ENCODE data around the gene GPI. TPM values are rescaled to one million over a fixed set of nuclear protein-coding genes. Genes with fewer than 3 reads are reported as not detected.
A peak's percentile ranks its signal among the peaks of the same experiment; 100 is the strongest.

The GPI gene
- total and polyA plus RNA-seq, 2 of the 13 experiments (the other 11 are each of a cell fraction or from before 2014, with no cell fraction given): 147 to 167 TPM

GRCh38 chr19:34404109-34404909 is 39.3 kb downstream of the GPI start, which contains the start of gene PDCD2L (continued):
- TF ChIP-seq ZNF530 (CRISPR knock-in tag; IDR thresholded peaks at IDR 0.05; ENCODE audit: low read depth) (0 out of 2 replicates have a peak, but pooled peaks have one; percentile 37), IKZF1 (IDR thresholded peaks at IDR 0.05) (no peak), AGO1 (IDR thresholded peaks at IDR 0.05; ENCODE audit: low read depth, low read length, poor library complexity, severe bottlenecking) (peak; percentile 65), HDAC6 (IDR thresholded peaks at IDR 0.05; ENCODE audit: low read depth, low read length) (no peak), JARID2 (CRISPR knock-in tag; IDR thresholded peaks at IDR 0.05; ENCODE audit: insufficient replicate concordance) (no peak), TOPORS (CRISPR knock-in tag; IDR thresholded peaks at IDR 0.05) (no peak; the same call in 1 of the 2 replicates), TERF1 (CRISPR knock-in tag; IDR thresholded peaks at IDR 0.05) (no peak), ATAD3A (CRISPR knock-in tag; IDR thresholded peaks at IDR 0.05) (no peak), FLYWCH1 (CRISPR knock-in tag; IDR thresholded peaks at IDR 0.05) (no peak), ZFP1 (CRISPR knock-in tag; IDR thresholded peaks at IDR 0.05) (no peak), PCBP1 (IDR thresholded peaks at IDR 0.05; ENCODE audit: borderline replicate concordance, low read depth, low read length) (0 out of 2 replicates have a peak, but pooled peaks have one; percentile 41), ZNF672 (CRISPR knock-in tag; IDR thresholded peaks at IDR 0.05) (no peak), ZNF567 (CRISPR knock-in tag; IDR thresholded peaks at IDR 0.05; ENCODE audit: borderline replicate concordance) (peak; percentile 88; the same call in 1 of the 2 replicates), TRIM22 (IDR thresholded peaks at IDR 0.05) (no peak), SIN3B (IDR thresholded peaks at IDR 0.05; ENCODE audit: low read length) (no peak), YEATS2 (CRISPR knock-in tag; IDR thresholded peaks at IDR 0.05; ENCODE audit: borderline replicate concordance) (peak; percentile 71; the same call in 1 of the 2 replicates), RXRB (CRISPR knock-in tag; IDR thresholded peaks at IDR 0.05; ENCODE audit: borderline replicate concordance) (peak; percentile 41; the same call in 1 of the 2 replicates), ZNF430 (CRISPR knock-in tag; IDR thresholded peaks at IDR 0.05) (peak; percentile 86), BRD4 (CRISPR knock-in tag; IDR thresholded peaks at IDR 0.05) (no peak), ZNF790 (CRISPR knock-in tag; IDR thresholded peaks at IDR 0.05; ENCODE audit: borderline replicate concordance) (peak; percentile 77; the same call in 1 of the 2 replicates), ZNF280B (CRISPR knock-in tag; IDR thresholded peaks at IDR 0.05; ENCODE audit: borderline replicate concordance) (peak; percentile 89), MEIS2 (CRISPR knock-in tag; IDR thresholded peaks at IDR 0.05) (0 out of 2 replicates have a peak, but pooled peaks have one; percentile 49), PLRG1 (conservative IDR thresholded peaks at IDR 0.05) (no peak), ZFP36L1 (CRISPR knock-in tag; IDR thresholded peaks at IDR 0.05) (peak; percentile 90; the same call in 1 of the 2 replicates), FOXO4 (CRISPR knock-in tag; conservative IDR thresholded peaks at IDR 0.05) (0 out of 2 replicates have a peak, but pooled peaks have one; percentile 79), MAX (IDR thresholded peaks at IDR 0.05) (peak; percentile 86)
